ENCODE measurements around the gene CPN2.

Gene CPN2

DNA sequence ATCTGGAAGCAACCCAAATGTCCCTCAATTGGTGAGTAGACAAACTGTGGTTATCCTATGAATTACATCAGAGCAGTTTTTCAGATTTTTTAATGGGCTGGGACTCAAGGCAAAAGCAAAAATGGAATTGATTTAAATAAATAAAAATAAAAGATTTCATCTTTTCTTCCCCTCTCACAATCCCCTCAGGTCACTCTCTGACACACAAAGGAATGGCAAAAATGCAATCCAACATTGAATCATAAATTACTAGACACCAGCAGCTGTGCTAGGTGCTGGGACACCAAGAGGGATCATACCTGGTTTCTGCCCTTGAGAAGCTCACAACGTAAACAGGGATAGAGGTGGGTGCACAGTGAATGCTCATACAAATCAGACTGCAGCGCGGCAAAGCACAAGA is 58.8 kb downstream of the CPN2 start:
- DNase-seq, result no peak
